GM12801 (cell line): ENCODE results near the gene MYO18A.

Experiments
- CTCF ChIP-seq: IDR thresholded peaks from one replicate; pipeline ENCODE4 v1.5.1; 2011; ENCODE audit warnings: control low read depth; ENCODE audit not compliant: insufficient read length; ENCODE audit errors: extremely low read depth

The MYO18A gene

GRCh38 chr17:29096094-29096493, 84.1 kb downstream of the MYO18A start:
- TF ChIP-seq CTCF, result no peak

GRCh38 chr17:29095439-29095838, 84.8 kb downstream of the MYO18A start:
- TF ChIP-seq CTCF, result no peak

- TF ChIP-seq CTCF, result no peak
These were observed 86.0 kb downstream of the MYO18A start for GRCh38 chr17:29094101-29094708.

GRCh38 chr17:29093090-29093871, 86.9 kb downstream of the MYO18A start:
- no peak for TF ChIP-seq CTCF

GRCh38 chr17:29091606-29092289, 88.5 kb downstream of the MYO18A start:
- TF ChIP-seq CTCF, result no peak

- TF ChIP-seq CTCF, result no peak
These were observed 89.2 kb downstream of the MYO18A start for GRCh38 chr17:29090750-29091605.

- no peak for TF ChIP-seq CTCF
These were observed 90.1 kb downstream of the MYO18A start for GRCh38 chr17:29090108-29090507.
